ENCODE data around the gene TSPAN15. TPM values are rescaled to one million over a fixed set of nuclear protein-coding genes. Genes with fewer than 3 reads are reported as not detected.

The TSPAN15 gene
- total and polyA plus RNA-seq, 9 donors, result 2.8 to 13.7 (median 5.6) TPM

DNA sequence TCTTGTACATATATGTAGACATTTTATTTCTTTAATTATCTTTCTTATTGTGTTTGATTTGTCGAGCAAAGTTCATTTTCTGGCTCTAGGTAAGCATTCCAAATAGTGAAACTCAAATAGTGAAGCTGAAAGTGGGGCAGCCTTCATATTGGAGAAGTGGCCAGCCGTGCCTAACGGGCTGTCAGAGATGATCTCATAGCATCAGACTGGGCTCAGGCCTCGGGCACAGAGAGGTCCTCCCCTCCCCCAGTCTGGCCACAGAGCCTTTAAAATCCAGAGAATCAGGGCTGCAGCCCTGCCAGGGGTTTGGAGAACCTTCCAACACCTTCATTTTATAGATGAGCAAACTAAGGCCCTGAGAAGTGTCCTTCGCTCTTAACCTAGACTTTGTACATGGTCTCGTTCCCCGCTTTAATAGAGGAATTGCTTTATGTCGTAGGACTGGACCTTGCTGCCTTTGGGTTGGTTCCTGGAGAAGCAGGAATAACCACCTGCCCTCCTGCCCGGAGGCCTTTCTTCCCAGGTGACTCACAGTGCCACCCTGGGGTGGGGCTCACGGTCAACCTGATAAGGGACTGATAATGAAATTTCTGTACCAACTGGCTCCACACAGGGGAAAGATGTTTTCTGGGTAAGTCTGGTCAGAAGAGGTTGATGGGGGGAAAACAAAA is 7.3 kb downstream of the TSPAN15 start:
- WGBS, 3 donors, result 75 to 83% (median 79%) methylated on average over 10 of the region's 10 CpGs
- H3K27me3 ChIP-seq, result no peaks in the 10 kb centered on the region
- no peak overlapping the region for H3K27ac ChIP-seq
- no peak for DNase-seq
- H3K4me3 ChIP-seq, result no peak overlapping the region
- no peak for TF ChIP-seq EP300 (IDR thresholded peaks at IDR 0.05)
- no peak for TF ChIP-seq POLR2A (IDR thresholded peaks at IDR 0.05)
- no peak for TF ChIP-seq CTCF (IDR thresholded peaks at IDR 0.05)
- no peaks in the 10 kb centered on the region for H3K36me3 ChIP-seq
- no peaks in the 10 kb centered on the region for H3K9me3 ChIP-seq
- H3K4me1 ChIP-seq (ENCODE audit: insufficient read depth), result no peaks in the 10 kb centered on the region
- intact Hi-C loops (cut with DNase I), result no loop called here

- H3K36me3 ChIP-seq, result no peaks in the 10 kb centered on the region
- H3K27ac ChIP-seq, result no peak overlapping the region
- H3K9me3 ChIP-seq, result no peaks in the 10 kb centered on the region
- no peak for DNase-seq
- intact Hi-C loops (cut with DNase I), result no loop called here
- no peak overlapping the region for H3K4me3 ChIP-seq
- TF ChIP-seq EP300 (IDR thresholded peaks at IDR 0.05), result no peak
- no peak for TF ChIP-seq CTCF (IDR thresholded peaks at IDR 0.05)
- no peak for TF ChIP-seq POLR2A (IDR thresholded peaks at IDR 0.05)
- H3K4me1 ChIP-seq (ENCODE audit: insufficient read depth), result no peaks in the 10 kb centered on the region
- no peaks in the 10 kb centered on the region for H3K27me3 ChIP-seq
- WGBS, 3 donors, result 82 to 93% (median 87%) methylated on average over 8 of the region's 8 CpGs
These were observed 8.0 kb downstream of the TSPAN15 start for GRCh38 chr10:69459101-69459790.

DNA sequence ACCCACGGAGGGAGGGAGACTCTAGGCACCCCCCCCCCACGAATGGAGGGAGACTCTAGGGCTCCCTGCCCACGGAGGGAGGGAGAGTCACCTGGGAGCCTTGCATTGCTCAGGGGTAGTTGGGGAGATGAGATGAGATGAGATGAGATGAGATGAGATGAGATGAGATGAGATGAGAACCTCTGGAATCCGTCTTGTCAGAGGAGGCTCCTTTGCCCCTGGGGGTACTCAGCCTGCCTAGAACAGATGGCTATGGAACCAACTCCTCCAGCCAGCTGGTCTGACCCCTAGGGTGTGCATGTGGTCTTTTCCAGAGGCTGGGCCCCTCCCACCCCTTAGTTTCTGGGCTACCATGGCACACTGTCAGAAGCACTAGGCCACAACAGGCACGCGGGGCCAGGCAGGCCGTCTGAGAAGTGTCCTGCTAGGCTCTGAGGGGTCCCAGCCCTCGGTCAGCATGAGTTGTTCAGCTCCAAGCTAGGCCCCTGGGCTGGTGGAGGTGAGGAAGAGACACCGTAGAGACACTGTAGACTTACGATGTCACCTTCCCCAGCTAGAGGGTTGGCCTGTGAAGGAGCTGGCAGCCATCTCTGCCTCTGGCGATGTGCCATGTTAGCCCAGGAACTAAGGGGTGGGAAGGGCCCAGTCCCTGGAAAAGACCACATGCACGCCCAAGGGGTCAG is 8.8 kb downstream of the TSPAN15 start:
- intact Hi-C loops (cut with DNase I), result no loop called here
- WGBS, 3 donors, result 84 to 89% (median 87%) methylated on average over 11 to 12 of the region's 12 CpGs
- H3K4me3 ChIP-seq, result no peak overlapping the region
- H3K36me3 ChIP-seq, result no peaks in the 10 kb centered on the region
- no peaks in the 10 kb centered on the region for H3K27me3 ChIP-seq
- H3K9me3 ChIP-seq, result no peaks in the 10 kb centered on the region
- no peak overlapping the region for H3K27ac ChIP-seq
- TF ChIP-seq POLR2A (IDR thresholded peaks at IDR 0.05) (no peak), EP300 (IDR thresholded peaks at IDR 0.05) (no peak), CTCF (IDR thresholded peaks at IDR 0.05) (no peak)
- no peaks in the 10 kb centered on the region for H3K4me1 ChIP-seq (ENCODE audit: insufficient read depth)
- no peak for DNase-seq

- Histone ChIP-seq H3K4me3 (no peak overlapping the region), H3K9me3 (no peaks in the 10 kb centered on the region), H3K4me1 (ENCODE audit: insufficient read depth) (no peaks in the 10 kb centered on the region), H3K27me3 (no peaks in the 10 kb centered on the region), H3K36me3 (no peaks in the 10 kb centered on the region), H3K27ac (no peak overlapping the region)
- TF ChIP-seq POLR2A (IDR thresholded peaks at IDR 0.05), result no peak
- no peak for TF ChIP-seq EP300 (IDR thresholded peaks at IDR 0.05)
- no peak for TF ChIP-seq CTCF (IDR thresholded peaks at IDR 0.05)
- DNase-seq, result no peak
- 84 to 86% (median 85%) methylated on average over 9 of the region's 9 CpGs for WGBS, 3 donors
- intact Hi-C loops (cut with DNase I), result no loop called here
These were observed 9.4 kb downstream of the TSPAN15 start for GRCh38 chr10:69460576-69461242.
